Measurements from ENCODE around the gene SLC17A7.

SLC17A7 gene

GRCh38 chr19:49443366-49444099 is 2.2 kb upstream of the SLC17A7 start:
- peak; percentile 90 for TF ChIP-seq CTCF (IDR thresholded peaks at IDR 0.05; ENCODE audit: insufficient read depth, low read length, poor library complexity, severe bottlenecking)

DNA sequence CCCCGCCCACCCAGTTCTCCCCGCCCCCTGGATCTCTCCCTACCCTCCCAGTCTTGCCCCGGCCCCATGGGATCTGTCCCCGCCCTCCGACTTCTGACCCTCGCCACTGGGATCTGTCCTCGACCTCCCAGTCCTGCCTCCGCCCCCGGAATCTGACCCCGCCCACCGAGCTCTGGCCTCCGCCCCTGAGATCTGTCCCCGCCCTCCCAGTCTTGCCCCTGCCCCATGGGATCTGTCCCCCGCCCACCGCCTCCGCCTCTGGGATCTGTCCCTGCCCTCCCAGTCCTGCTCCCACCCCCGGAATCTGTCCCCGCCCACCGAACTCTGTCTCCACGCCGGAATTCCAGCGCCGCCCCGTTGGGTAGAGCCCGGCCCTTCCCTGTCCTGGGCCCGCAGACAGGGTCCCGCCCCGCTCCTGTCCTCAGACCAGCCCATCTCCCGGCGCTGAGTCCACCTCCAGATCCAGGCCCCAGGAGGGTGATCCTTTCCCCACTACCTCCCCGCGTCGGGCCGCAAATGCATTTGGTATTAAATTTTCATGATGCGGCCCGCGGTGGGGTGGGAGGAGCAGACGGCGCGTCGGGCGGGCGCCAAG is 1.5 kb upstream of the SLC17A7 start:
- peaks cover 4% of the 10 kb centered on the region for H3K36me3 ChIP-seq (ENCODE audit: control insufficient read depth, insufficient read depth, low read length)
- peaks cover 2% of the 10 kb centered on the region; the same call in 1 of the 2 replicates for H3K27me3 ChIP-seq (replicated peaks; ENCODE audit: control insufficient read depth, insufficient read depth, low read length)
- no peak for TF ChIP-seq CTCF (IDR thresholded peaks at IDR 0.05; ENCODE audit: insufficient read depth, low read length, poor library complexity, severe bottlenecking)
- peak overlapping the region; percentile 72 for H3K4me3 ChIP-seq (replicated peaks; ENCODE audit: low read depth, low read length)
- peak; percentile 69 for DNase-seq (ENCODE audit: extremely low read depth, insufficient read length)

More at GRCh38 chr19:49443366-49444099, 2.2 kb upstream of the SLC17A7 start:
- peaks cover 7% of the 10 kb centered on the region for H3K36me3 ChIP-seq (ENCODE audit: control insufficient read depth, insufficient read depth, low read length)
- peaks cover 2% of the 10 kb centered on the region; the same call in 1 of the 2 replicates for H3K27me3 ChIP-seq (replicated peaks; ENCODE audit: control insufficient read depth, insufficient read depth, low read length)
- DNase-seq (ENCODE audit: extremely low read depth, insufficient read length) = peak; percentile 98
- H3K4me3 ChIP-seq (replicated peaks; ENCODE audit: low read depth, low read length) = peak overlapping the region; percentile 72

GRCh38 chr19:49442354-49442753 is 1.0 kb upstream of the SLC17A7 start:
- Histone ChIP-seq H3K36me3 (ENCODE audit: control insufficient read depth, insufficient read depth, low read length) (peaks cover 4% of the 10 kb centered on the region), H3K27me3 (replicated peaks; ENCODE audit: control insufficient read depth, insufficient read depth, low read length) (peaks cover 2% of the 10 kb centered on the region; the same call in 1 of the 2 replicates), H3K4me3 (replicated peaks; ENCODE audit: low read depth, low read length) (peak overlapping the region; percentile 72)
- no peak for TF ChIP-seq CTCF (IDR thresholded peaks at IDR 0.05; ENCODE audit: insufficient read depth, low read length, poor library complexity, severe bottlenecking)
- DNase-seq (ENCODE audit: extremely low read depth, insufficient read length) = no peak

- no peak for DNase-seq (ENCODE audit: extremely low read depth, insufficient read length)
- TF ChIP-seq CTCF (IDR thresholded peaks at IDR 0.05; ENCODE audit: insufficient read depth, low read length, poor library complexity, severe bottlenecking) = no peak
- Histone ChIP-seq H3K27me3 (replicated peaks; ENCODE audit: control insufficient read depth, insufficient read depth, low read length) (peaks cover 2% of the 10 kb centered on the region; the same call in 1 of the 2 replicates), H3K36me3 (ENCODE audit: control insufficient read depth, insufficient read depth, low read length) (peaks cover 3% of the 10 kb centered on the region), H3K4me3 (replicated peaks; ENCODE audit: low read depth, low read length) (no peak overlapping the region)
Measured at GRCh38 chr19:49441960-49442350, 628 bp upstream of the SLC17A7 start.

DNA sequence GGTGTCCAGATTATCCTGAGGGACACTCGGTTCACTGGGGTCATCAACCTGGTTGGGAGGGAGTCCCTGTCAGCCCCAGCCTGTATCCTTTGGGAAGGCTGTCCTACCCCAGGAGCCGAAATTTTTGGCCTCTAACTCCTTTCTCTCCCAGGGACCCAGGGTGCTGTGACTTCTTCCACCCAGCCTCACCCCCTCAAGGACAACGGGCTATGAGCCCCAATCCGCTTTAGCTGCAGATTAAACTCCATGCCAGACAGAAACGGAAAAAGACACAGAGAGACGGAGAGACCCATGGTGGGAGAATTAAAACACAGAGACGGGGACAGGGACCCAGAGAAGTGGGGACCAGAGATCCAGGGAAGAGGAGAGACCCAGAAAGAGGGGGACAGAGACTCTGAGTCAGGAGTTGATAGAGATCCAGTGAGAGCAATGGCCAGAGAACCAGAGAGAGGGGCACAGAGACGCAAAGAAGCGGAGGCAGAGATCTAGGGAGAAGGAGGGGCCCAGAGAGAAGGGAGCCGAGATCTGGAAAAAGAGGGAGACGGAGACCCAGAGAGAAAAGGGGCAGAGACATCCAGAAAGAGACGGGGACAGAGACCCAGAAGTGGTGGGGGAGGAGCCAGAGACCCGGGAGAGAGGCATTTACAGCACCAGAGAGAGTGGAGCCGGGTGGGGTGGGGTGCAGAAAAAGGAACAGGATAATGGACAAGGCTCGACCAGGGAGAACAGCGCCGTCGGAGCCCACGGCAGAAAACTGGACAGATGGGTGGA is 703 bp downstream of the SLC17A7 start:
- H3K4me3 ChIP-seq (replicated peaks; ENCODE audit: low read depth, low read length) = no peak overlapping the region
- no peak for TF ChIP-seq CTCF (IDR thresholded peaks at IDR 0.05; ENCODE audit: insufficient read depth, low read length, poor library complexity, severe bottlenecking)
- H3K36me3 ChIP-seq (ENCODE audit: control insufficient read depth, insufficient read depth, low read length) = no peaks in the 10 kb centered on the region
- H3K27me3 ChIP-seq (replicated peaks; ENCODE audit: control insufficient read depth, insufficient read depth, low read length) = peaks cover 2% of the 10 kb centered on the region; the same call in 1 of the 2 replicates
- DNase-seq (ENCODE audit: extremely low read depth, insufficient read length) = no peak

All from GM06990 (cell line).